ENCODE results near the gene DOC2B.
"Not testable (repeated sequence)": the region's sequence is repeated elsewhere in the genome, so short reads cannot be mapped to it uniquely, and the experiment has no call there.

DOC2B gene

GRCh38 chr17:146546-146945, 34.9 kb downstream of the DOC2B start:
- Histone ChIP-seq H3K4me3 (no peak overlapping the region), H3K4me1 (peaks cover 0 to 8% (median 0%) of the 10 kb centered on the region in 10 experiments; a peak in 4 of 20 replicates), H3K9me3 (replicated peaks in 1 of 11) (no peaks in the 10 kb centered on the region), H3K27me3 (peaks cover 0 to 18% (median 9%) of the 10 kb centered on the region in 11 experiments; a peak in 12 of 22 replicates), H3K4me2 (no peak overlapping the region), H3K27ac (no peak overlapping the region), H3K36me3 (no peaks in the 10 kb centered on the region), H3K9ac (no peak overlapping the region), H4K20me1 (peaks cover 0 to 21% (median 0%) of the 10 kb centered on the region in 11 experiments; a peak in 4 of 22 replicates)
- no peak for TF ChIP-seq Cebpa-rat (IDR thresholded peaks at IDR 0.05)

DNA sequence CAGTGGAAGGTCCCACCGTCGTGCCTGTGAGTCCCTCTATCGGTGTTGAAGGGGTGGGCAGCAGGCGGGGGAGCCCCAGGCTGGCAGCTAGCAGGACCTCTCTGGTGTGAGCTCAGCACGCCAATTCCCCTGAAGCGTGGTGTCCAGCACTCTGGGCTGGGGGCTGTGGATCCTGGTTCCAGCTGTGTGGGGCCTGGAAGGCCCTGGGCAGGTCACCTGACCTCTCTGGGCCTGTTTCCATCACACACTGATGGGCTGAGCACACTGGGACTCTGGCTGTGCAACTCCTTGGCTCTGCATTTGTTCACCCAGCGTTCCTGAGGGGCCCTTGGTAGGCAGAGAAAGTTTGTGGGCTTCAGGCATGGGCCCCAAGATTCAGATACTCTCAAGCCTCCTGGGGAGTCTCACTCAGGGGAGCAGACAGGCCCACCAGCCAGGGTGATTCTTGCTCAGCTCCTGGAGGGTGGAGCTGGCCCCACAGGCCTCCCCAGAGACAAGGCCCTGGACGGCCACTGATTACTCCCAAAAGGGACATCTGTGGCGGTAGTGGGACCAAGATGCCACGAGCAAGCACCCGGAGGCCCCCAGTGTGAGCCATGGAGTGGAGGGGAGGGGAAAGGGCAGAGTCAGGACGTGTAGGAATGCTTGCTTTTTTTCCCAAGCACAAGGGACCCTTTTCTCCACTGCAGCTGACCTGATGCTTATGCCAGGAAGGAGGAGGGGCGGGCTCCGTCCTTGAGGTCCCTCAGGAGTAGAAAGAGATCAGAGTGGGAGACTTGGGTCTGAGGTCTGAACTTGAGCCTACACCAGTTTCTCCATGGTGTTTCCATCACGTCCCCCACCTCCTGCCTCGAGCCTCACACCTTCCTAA, 35.5 kb downstream of the DOC2B start:
- H3K4me3 ChIP-seq: no peak overlapping the region
- peaks cover 0 to 21% (median 0%) of the 10 kb centered on the region in 11 experiments; a peak in 4 of 22 replicates for H4K20me1 ChIP-seq
- no peak overlapping the region for H3K27ac ChIP-seq
- no peak overlapping the region for H3K4me2 ChIP-seq
- H3K27me3 ChIP-seq: peaks cover 0 to 18% (median 9%) of the 10 kb centered on the region in 11 experiments; a peak in 12 of 22 replicates
- H3K4me1 ChIP-seq: peaks cover 0 to 8% (median 0%) of the 10 kb centered on the region in 10 experiments; a peak in 4 of 20 replicates
- no peak for TF ChIP-seq Cebpa-rat (IDR thresholded peaks at IDR 0.05)
- 0 out of 22 replicates have a peak overlapping the region, but pooled peaks of 2 of the 11 experiments have one; percentile 3 to 4 for H3K9ac ChIP-seq
- H3K9me3 ChIP-seq (replicated peaks in 1 of 11): no peaks in the 10 kb centered on the region
- no peaks in the 10 kb centered on the region for H3K36me3 ChIP-seq

GRCh38 chr17:144936-145670, 36.3 kb downstream of the DOC2B start:
- Histone ChIP-seq H3K36me3 (no peaks in the 10 kb centered on the region), H4K20me1 (peaks cover 0 to 21% (median 0%) of the 10 kb centered on the region in 11 experiments; a peak in 4 of 22 replicates), H3K27me3 (peaks cover 0 to 18% (median 9%) of the 10 kb centered on the region in 11 experiments; a peak in 12 of 22 replicates), H3K9me3 (replicated peaks in 1 of 11) (no peaks in the 10 kb centered on the region), H3K9ac (no peak overlapping the region), H3K27ac (no peak overlapping the region), H3K4me2 (no peak overlapping the region), H3K4me1 (peaks cover 0 to 8% (median 0%) of the 10 kb centered on the region in 10 experiments; a peak in 4 of 20 replicates), H3K4me3 (no peak overlapping the region)
- TF ChIP-seq Cebpa-rat (IDR thresholded peaks at IDR 0.05): no peak

DNA sequence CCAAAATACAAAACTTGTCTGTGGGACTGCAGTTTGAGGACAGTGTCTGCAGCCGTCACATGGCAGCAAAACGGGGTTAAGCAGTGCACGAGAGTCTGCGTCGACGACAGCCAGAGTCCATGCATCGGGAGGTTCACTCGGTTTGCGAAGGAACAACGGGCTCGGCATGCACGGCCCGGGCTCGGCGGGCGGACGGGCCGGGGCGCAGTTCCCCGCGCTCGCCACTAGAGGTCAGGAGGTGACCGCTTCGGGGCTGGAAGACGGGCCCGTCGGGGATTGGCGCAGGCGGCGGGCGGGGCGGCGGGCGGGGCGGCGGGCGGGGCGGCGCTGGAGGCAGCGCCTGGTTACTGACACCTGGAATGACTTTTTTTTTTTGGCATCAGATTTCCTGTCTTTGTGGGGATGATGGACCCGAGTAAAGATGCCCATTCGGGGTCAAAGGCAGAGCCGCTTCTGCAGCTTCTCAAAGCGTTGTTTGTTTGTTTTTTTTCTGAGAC, 37.6 kb downstream of the DOC2B start:
- Histone ChIP-seq H4K20me1 (peaks cover 0 to 21% (median 0%) of the 10 kb centered on the region in 11 experiments; a peak in 4 of 22 replicates), H3K27me3 (peaks cover 0 to 18% (median 9%) of the 10 kb centered on the region in 11 experiments; a peak in 12 of 22 replicates), H3K27ac (no peak overlapping the region), H3K9ac (no peak overlapping the region), H3K36me3 (no peaks in the 10 kb centered on the region), H3K4me2 (peak overlapping the region in 5 of 11 experiments; percentile 9 to 65 (median 21); a peak in 7 of 22 replicates), H3K4me3 (no peak overlapping the region), H3K9me3 (replicated peaks in 1 of 11) (no peaks in the 10 kb centered on the region), H3K4me1 (peaks cover 0 to 8% (median 0%) of the 10 kb centered on the region in 10 experiments; a peak in 4 of 20 replicates)
- no peak for TF ChIP-seq Cebpa-rat (IDR thresholded peaks at IDR 0.05)

DNA sequence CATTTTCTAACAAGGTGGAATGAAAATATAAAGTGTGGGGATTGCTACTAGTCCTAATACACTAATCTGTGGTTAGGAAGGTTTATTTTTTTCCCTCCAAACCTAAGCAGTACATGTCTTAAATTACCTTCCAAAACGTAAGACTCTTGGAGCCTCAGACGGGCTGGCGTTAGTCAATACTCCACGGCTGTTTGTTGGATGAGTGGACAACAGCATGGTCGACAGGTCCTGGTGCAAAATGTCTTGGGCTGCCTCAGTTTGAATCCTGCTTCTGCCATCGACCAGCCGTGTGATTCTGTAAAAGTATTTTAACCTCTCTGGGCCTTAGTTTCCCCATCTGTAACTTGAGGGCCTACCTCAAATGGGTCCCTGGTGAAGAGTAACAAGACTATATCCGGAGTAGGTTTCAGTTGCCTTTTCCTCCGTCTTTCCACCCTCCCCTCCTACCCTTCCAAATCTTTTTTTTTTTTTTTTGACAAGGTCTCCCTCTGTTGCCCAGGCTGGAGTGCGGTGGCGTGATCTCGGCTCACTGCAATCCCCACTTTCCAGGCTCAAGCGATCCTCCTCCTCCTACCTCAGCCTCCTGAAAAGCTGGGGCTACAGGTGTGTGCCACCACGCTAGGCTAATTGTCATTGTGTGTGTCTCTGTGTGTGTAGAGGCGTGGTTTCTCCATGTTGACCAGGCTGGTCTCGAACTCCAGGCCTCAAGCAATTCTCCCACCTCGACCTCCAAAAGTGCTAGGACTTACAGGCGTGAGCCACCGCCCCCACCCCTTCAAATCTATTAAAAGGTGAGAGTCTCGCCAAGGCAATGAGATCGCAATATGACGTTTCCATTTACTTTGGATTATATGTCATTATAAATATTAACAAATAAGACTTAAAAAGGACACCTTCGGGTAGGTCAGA, 38.3 kb downstream of the DOC2B start:
- Histone ChIP-seq H4K20me1 (peaks cover 0 to 21% (median 0%) of the 10 kb centered on the region in 11 experiments; a peak in 4 of 22 replicates), H3K9ac (no peak overlapping the region), H3K27ac (no peak overlapping the region), H3K27me3 (peaks cover 0 to 18% (median 9%) of the 10 kb centered on the region in 11 experiments; a peak in 12 of 22 replicates), H3K4me3 (no peak overlapping the region), H3K4me2 (peak overlapping the region in 2 of 11 experiments; percentile 21 to 65; a peak in 5 of 22 replicates), H3K9me3 (replicated peaks in 1 of 11) (no peaks in the 10 kb centered on the region), H3K4me1 (peaks cover 0 to 8% (median 0%) of the 10 kb centered on the region in 10 experiments; a peak in 4 of 20 replicates), H3K36me3 (no peaks in the 10 kb centered on the region)
- no peak for TF ChIP-seq Cebpa-rat (IDR thresholded peaks at IDR 0.05)

DNA sequence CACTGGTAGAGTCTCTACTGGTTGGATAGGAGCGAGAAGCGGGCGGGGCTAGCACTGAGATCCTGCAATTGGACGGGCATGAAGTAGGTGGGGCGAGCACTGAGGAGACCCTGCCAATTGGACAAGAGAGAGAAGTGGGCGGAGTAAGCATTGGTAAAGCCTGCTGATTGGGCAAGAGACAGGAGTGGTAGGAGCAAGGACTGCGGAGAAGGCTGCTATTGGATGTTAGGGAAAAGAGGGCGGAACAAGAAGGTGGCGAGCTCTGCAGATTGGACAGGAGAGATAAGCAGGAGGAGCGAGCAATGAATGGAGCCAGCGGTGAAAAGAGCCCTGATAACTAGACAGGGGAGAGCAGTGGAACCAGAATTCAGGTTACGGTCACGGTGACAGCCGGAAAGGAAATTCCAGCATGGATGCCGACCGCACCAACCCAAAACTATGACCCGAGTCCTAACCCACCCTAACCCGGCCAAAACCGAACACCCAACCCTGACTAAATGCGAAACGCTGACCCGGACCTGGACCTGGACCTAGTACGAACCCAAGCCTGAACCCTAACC, 39.3 kb downstream of the DOC2B start:
- Histone ChIP-seq H3K36me3 (no peaks in the 10 kb centered on the region), H3K27me3 (peaks cover 0 to 18% (median 9%) of the 10 kb centered on the region in 11 experiments; a peak in 12 of 22 replicates), H3K4me1 (peaks cover 0 to 8% (median 0%) of the 10 kb centered on the region in 10 experiments; a peak in 4 of 20 replicates), H3K9ac (no peak overlapping the region), H3K9me3 (replicated peaks in 1 of 11) (no peaks in the 10 kb centered on the region), H3K27ac (no peak overlapping the region), H4K20me1 (peaks cover 0 to 21% (median 0%) of the 10 kb centered on the region in 11 experiments; a peak in 4 of 22 replicates), H3K4me3 (no peak overlapping the region), H3K4me2 (no peak overlapping the region)
- TF ChIP-seq Cebpa-rat (IDR thresholded peaks at IDR 0.05): no peak

GRCh38 chr17:139401-140205, 41.8 kb downstream of the DOC2B start:
- not testable (repeated sequence) for H3K36me3 ChIP-seq; H3K9me3 ChIP-seq (replicated peaks in 1 of 11); H3K27ac ChIP-seq; H3K4me3 ChIP-seq; H3K4me2 ChIP-seq; H3K9ac ChIP-seq
- Histone ChIP-seq H3K27me3 (peaks cover 0 to 18% (median 9%) of the 10 kb centered on the region in 11 experiments; a peak in 12 of 22 replicates), H3K4me1 (peaks cover 0 to 11% (median 3%) of the 10 kb centered on the region in 10 experiments; a peak in 4 of 20 replicates), H4K20me1 (peaks cover 0 to 13% (median 0%) of the 10 kb centered on the region in 11 experiments; a peak in 3 of 22 replicates)

- not testable (repeated sequence) for H4K20me1 ChIP-seq; H3K27me3 ChIP-seq; H3K4me3 ChIP-seq; H3K4me1 ChIP-seq; H3K4me2 ChIP-seq; H3K9ac ChIP-seq; H3K9me3 ChIP-seq (replicated peaks in 1 of 11); H3K36me3 ChIP-seq
- H3K27ac ChIP-seq: peak within 1 kb of the TSS in 3 of 11 experiments; percentile 43 to 54 (median 47); a peak in 2 of 22 replicates
These were observed 44.2 kb downstream of the DOC2B start, which contains the start of gene SCGB1C2 for GRCh38 chr17:137166-137807. SCGB1C2 (plus strand) TSS chr17:137569; CDS start chr17:137591, 22 bp downstream.

GRCh38 chr17:136531-136930, 44.9 kb downstream of the DOC2B start:
- H3K27me3 ChIP-seq; H3K4me1 ChIP-seq; H3K9ac ChIP-seq; H3K9me3 ChIP-seq (replicated peaks in 1 of 11); H3K4me3 ChIP-seq; H3K36me3 ChIP-seq; H4K20me1 ChIP-seq; H3K4me2 ChIP-seq: not testable (repeated sequence)
- H3K27ac ChIP-seq: peak overlapping the region in 3 of 11 experiments; percentile 43 to 54 (median 47); a peak in 2 of 22 replicates

DNA sequence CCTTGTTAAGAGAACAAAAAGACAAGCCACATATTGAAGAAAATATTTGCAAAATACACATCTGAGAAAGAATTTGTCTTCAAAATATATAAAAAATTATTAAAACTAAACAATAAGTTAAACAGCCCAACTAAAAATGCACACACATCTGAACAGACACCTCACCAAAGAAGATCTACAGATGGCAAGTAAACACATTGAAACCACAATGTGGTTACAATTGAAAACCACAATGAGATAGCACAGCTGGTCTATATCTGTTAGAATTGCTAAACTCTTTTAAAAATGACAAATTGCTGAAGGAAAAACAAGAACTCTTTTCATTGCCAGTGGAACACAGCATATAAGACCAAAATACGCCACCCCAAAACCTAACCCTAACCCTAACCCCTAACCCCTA, 45.6 kb downstream of the DOC2B start:
- H3K4me1 ChIP-seq; H3K4me3 ChIP-seq; H3K27me3 ChIP-seq; H4K20me1 ChIP-seq; H3K36me3 ChIP-seq; H3K4me2 ChIP-seq; H3K27ac ChIP-seq; H3K9me3 ChIP-seq (replicated peaks in 1 of 11); H3K9ac ChIP-seq: not testable (repeated sequence)
